Stimulated activated naive CD8-positive, alpha-beta T cell treated with anti-CD3 and anti-CD28 coated beads, Interleukin-15, Interleukin-2, amounts not matched to agents 100 ng/mL and 50 ng/mL, for 24 hours (primary cell): ENCODE data around the gene ALOX15B.

ENCODE experiments used
- H3K27ac Mint-ChIP-seq: one replicate; pipeline ENCODE4 v1.8.0; 2021; ENCODE audit warnings: mild to moderate bottlenecking, mixed read lengths
- H3K27me3 Mint-ChIP-seq: one replicate; pipeline ENCODE4 v1.8.0; 2021; ENCODE audit warnings: mixed read lengths
- H3K36me3 Mint-ChIP-seq: one replicate; pipeline ENCODE4 v1.8.0; 2021; ENCODE audit warnings: low read depth, mixed read lengths
- H3K4me1 Mint-ChIP-seq: one replicate; pipeline ENCODE4 v1.8.0; 2021; ENCODE audit warnings: low read depth, mixed read lengths
- H3K4me3 Mint-ChIP-seq: one replicate; pipeline ENCODE4 v1.8.0; 2021; ENCODE audit warnings: mild to moderate bottlenecking, mixed read lengths
- H3K9me3 Mint-ChIP-seq: one replicate; pipeline ENCODE4 v1.8.0; 2021; ENCODE audit warnings: mixed read lengths

ALOX15B gene, protein sequence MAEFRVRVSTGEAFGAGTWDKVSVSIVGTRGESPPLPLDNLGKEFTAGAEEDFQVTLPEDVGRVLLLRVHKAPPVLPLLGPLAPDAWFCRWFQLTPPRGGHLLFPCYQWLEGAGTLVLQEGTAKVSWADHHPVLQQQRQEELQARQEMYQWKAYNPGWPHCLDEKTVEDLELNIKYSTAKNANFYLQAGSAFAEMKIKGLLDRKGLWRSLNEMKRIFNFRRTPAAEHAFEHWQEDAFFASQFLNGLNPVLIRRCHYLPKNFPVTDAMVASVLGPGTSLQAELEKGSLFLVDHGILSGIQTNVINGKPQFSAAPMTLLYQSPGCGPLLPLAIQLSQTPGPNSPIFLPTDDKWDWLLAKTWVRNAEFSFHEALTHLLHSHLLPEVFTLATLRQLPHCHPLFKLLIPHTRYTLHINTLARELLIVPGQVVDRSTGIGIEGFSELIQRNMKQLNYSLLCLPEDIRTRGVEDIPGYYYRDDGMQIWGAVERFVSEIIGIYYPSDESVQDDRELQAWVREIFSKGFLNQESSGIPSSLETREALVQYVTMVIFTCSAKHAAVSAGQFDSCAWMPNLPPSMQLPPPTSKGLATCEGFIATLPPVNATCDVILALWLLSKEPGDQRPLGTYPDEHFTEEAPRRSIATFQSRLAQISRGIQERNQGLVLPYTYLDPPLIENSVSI

DNA sequence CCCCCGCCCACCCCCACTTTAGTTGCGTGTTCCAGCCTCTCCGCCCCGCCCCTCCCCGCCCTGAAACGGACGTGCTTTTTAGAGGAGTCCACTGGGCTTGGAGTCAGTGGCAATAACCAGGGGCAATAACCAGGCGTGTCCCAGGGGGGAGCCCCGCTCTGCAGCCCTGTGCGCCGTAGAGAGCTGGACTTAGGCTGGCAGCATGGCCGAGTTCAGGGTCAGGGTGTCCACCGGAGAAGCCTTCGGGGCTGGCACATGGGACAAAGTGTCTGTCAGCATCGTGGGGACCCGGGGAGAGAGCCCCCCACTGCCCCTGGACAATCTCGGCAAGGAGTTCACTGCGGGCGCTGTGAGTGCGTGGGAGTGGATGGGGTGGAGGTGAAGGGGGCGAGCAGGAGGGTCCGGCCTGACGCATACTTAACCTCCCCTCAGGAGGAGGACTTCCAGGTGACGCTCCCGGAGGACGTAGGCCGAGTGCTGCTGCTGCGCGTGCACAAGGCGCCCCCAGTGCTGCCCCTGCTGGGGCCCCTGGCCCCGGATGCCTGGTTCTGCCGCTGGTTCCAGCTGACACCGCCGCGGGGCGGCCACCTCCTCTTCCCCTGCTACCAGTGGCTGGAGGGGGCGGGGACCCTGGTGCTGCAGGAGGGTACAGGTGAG, at the start of gene ALOX15B:
ALOX15B (plus strand) TSS at position 106 of the 657 bp plus-strand sequence; CDS start at position 203, 97 bp downstream.
- H3K27me3 Mint-ChIP-seq = peaks cover 30% of the 10 kb centered on the region
- H3K27ac Mint-ChIP-seq = no peak within 1 kb of the TSS
- peaks cover 4% of the 10 kb centered on the region for H3K4me1 Mint-ChIP-seq
- H3K4me3 Mint-ChIP-seq = no peak within 1 kb of the TSS
- H3K9me3 Mint-ChIP-seq = no peaks in the 10 kb centered on the region
- H3K36me3 Mint-ChIP-seq = no peaks in the 10 kb centered on the region

DNA sequence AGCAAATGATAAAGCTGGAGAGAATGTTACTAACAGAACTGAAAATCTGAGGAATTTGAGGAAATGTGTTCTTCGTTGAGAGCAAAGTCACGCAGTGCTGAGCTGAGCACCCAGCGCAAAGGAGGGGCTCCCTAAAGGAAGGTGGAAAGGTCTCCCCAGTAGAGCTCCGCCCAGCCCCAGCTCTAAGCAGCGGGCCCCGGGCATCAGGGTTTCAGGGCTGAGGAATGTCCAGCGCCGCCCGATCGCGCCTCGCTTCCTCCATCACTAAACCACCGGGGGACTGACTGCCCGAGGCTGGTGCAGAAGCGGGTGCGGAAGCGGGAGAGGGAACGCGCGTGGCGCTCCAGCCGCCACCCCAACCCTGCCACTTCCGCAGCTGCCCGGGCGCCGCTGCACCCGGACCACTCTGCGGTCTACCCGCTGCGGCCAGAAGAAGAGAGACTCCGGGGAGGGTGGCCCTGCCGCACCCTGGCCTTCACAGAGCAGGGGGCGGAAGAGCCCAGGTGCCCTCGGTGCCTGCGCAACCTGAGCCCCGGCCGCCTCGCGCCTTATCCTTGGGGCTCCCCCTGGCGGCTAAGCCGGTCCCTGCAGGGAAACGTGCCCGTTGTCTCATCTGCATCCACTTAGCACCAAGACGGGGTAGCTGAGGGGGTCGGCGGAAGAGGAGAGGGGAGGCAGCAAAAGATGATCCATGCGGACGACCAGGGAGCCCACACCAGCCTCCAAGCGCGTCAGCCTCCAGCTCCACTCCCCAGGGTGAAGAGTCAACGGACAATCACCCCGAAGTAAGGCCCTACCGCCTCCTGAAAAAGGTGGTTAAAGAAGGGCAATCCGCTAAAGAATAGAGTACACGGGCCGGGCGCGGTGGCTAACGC, 48.8 kb upstream of the ALOX15B start:
- Mint-ChIP-seq H3K9me3 (no peaks in the 10 kb centered on the region), H3K36me3 (no peaks in the 10 kb centered on the region), H3K27ac (peak overlapping the region; percentile 85), H3K4me1 (peaks cover 20% of the 10 kb centered on the region), H3K4me3 (peak overlapping the region; percentile 73), H3K27me3 (no peaks in the 10 kb centered on the region)

DNA sequence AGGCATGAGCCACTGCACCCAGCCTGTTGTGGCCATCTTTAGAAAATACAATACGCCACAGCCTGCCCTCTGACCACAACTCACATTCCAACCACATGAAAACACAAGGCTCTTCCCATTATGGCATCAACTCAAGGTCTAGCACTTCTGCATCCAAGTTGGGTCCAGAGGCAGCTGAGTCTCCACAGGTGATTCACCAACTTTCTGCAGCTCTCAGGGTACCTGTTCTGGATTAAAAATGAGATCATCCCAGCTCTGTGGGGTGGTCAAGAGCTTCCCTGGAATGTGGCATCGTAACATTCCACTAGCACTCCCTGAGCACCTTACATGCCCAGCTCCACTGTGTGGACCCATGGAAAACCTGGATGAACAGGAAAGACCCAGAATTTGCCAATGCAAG, 46.3 kb upstream of the ALOX15B start:
- H3K27ac Mint-ChIP-seq = no peak overlapping the region
- H3K36me3 Mint-ChIP-seq = no peaks in the 10 kb centered on the region
- H3K27me3 Mint-ChIP-seq = no peaks in the 10 kb centered on the region
- H3K9me3 Mint-ChIP-seq = no peaks in the 10 kb centered on the region
- no peak overlapping the region for H3K4me3 Mint-ChIP-seq
- peaks cover 20% of the 10 kb centered on the region for H3K4me1 Mint-ChIP-seq

DNA sequence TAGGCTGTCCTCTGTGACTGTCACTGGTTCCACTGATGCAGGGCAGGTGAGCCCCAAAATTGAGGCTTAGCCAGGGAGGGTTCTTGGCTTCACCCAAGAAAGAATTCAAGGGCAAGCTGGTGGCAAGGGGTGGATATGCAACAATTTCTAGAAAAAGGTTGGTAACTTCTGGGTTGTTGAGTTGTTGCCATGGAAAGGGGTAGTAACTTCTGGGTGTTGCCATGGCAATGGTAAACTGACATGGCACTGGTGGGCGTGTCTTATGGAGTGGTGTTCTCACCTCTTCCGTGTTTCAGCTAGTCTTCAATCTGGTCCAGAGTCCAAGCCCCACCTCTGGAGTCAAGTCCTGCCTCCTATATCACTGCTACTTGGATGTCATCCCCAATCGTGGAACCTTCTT, 45.9 kb upstream of the ALOX15B start:
- H3K4me3 Mint-ChIP-seq = no peak overlapping the region
- H3K27me3 Mint-ChIP-seq = no peaks in the 10 kb centered on the region
- H3K27ac Mint-ChIP-seq = no peak overlapping the region
- no peaks in the 10 kb centered on the region for H3K36me3 Mint-ChIP-seq
- H3K9me3 Mint-ChIP-seq = no peaks in the 10 kb centered on the region
- peaks cover 20% of the 10 kb centered on the region for H3K4me1 Mint-ChIP-seq

DNA sequence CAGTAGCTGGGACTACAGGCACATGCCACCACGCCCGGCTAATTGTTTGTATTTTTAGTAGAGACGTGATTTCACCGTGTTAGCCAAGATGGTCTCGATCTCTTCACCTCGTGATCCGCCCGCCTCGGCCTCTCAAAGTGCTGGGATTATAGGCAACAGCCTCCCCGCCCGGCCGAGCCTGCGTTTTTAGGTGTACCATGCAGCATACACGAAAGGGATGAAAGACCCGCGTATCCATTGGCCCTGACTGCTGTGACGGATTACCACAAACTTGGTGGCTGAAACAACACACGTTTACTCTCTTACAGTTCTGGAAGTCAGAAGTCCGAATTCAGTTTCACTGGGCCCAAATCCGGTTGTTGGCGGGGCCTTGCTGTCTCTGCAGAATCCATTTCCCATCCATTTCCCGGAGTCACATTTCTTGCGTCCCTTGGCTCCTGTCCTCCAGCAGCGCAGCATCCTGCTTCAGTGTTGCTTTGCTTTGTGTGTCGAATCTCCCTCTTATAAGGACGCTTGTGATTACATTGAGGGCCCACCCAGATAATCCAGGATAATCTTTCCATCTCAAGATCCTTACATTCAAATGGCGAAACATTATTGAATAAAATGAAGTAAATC, 44.8 kb upstream of the ALOX15B start:
- Mint-ChIP-seq H3K9me3 (no peaks in the 10 kb centered on the region), H3K27me3 (peaks cover 5% of the 10 kb centered on the region), H3K4me1 (peaks cover 16% of the 10 kb centered on the region), H3K4me3 (no peak overlapping the region), H3K27ac (no peak overlapping the region), H3K36me3 (no peaks in the 10 kb centered on the region)

DNA sequence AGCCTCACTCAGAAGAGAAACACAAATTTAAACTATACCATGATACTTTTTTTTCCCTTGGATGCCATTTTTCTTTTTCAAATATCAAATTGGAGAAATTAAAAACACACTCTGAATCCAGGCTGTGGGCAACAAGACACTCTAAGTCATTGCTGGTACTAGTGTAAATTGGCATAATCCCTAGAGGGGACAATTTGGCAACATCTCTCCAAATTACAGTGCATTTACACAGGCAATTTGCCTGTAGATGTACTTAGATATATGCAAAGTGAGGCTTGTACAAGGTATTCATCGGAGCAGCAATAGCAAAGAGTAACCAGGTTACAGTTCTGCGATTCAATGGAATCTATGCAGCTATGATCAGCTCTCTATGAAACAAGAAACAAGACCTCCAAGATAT, 43.1 kb upstream of the ALOX15B start:
- Mint-ChIP-seq H3K4me1 (peaks cover 3% of the 10 kb centered on the region), H3K4me3 (no peak overlapping the region), H3K9me3 (no peaks in the 10 kb centered on the region), H3K27me3 (peaks cover 14% of the 10 kb centered on the region), H3K27ac (no peak overlapping the region), H3K36me3 (no peaks in the 10 kb centered on the region)

DNA sequence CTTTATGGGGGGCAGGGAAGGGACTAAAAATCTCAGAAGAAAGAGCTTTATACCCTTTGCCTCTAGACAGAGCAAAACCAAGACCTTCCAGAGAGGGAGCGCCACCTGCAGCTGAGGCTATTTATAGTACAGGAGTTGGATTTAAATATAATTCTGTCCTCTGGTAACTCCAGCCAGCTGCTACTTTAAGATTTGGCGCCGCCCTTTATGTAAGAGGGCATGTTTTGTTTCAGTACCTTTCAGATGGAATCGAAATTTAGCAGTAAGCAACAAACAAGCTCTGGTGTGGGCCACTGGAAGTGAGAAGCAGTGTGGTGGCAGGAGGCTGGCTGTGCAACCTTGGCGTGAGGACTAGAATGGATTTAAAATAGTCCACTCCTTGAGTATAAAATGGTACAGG, 41.7 kb upstream of the ALOX15B start:
- Mint-ChIP-seq H3K9me3 (no peaks in the 10 kb centered on the region), H3K36me3 (no peaks in the 10 kb centered on the region), H3K4me1 (peaks cover 5% of the 10 kb centered on the region), H3K27ac (no peak overlapping the region), H3K27me3 (peaks cover 25% of the 10 kb centered on the region), H3K4me3 (no peak overlapping the region)

DNA sequence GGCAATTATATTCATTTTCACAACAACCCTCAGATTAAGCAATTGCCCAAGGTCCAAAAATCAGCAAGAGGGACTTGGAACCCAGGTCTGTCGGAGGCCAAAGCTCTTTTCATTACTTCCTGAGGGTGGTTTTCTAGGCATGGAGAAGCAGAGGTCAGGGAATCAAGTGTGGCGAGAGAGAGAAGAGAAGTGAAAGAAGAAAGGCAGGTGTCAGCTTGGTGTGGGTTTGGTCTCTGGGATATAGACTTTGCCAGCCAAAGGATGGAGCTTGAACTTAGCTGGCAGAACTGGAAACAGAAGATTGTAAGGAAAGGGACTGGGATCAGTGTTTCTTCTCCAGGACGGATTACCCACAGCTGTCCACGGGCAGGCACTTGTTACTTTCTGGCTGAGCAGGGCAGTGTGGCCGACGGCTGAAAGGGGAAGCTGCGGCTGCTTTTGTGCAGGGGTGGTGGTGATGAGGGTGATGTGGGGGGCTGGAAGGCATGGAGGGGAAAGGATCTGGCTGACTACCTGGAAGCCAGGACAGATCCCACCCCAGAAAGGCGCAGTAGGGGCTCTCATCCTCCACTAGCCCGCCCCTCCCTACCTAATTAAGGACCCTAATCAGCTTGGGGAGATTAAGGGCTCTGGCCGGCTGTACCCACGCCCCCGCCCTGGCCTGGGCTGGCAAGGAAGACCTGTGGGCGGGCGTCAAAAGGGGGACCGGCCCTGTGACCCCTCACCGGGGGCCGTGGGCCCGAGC, 36.7 kb upstream of the ALOX15B start, which contains the start of gene GUCY2D:
GUCY2D (plus strand) TSS at position 640 of the 745 bp plus-strand sequence. CDS start 433 bp downstream, outside the sequence.
- Mint-ChIP-seq H3K27ac (no peak within 1 kb of the TSS), H3K4me3 (peak within 1 kb of the TSS; percentile 50), H3K27me3 (peaks cover 47% of the 10 kb centered on the region), H3K4me1 (peaks cover 7% of the 10 kb centered on the region), H3K36me3 (no peaks in the 10 kb centered on the region), H3K9me3 (no peaks in the 10 kb centered on the region)

DNA sequence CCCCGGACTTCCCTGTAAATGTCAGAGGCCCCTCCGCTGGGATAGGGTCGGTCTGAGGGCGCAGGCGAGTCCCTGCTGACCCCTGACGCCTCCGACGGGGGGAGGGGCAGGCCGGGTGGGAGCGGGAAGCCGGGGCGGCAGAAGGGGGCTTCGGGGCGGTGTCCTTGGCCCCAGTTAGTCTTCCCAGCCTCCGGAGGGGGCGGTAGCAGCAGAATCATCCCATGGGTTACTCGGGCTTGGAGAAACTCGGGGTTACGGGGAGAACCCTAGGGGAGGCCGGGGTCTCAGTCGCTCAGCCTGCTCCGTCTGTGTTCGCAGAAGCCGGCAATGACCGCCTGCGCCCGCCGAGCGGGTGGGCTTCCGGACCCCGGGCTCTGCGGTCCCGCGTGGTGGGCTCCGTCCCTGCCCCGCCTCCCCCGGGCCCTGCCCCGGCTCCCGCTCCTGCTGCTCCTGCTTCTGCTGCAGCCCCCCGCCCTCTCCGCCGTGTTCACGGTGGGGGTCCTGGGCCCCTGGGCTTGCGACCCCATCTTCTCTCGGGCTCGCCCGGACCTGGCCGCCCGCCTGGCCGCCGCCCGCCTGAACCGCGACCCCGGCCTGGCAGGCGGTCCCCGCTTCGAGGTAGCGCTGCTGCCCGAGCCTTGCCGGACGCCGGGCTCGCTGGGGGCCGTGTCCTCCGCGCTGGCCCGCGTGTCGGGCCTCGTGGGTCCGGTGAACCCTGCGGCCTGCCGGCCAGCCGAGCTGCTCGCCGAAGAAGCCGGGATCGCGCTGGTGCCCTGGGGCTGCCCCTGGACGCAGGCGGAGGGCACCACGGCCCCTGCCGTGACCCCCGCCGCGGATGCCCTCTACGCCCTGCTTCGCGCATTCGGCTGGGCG, 35.9 kb upstream of the ALOX15B start:
- H3K27ac Mint-ChIP-seq = no peak overlapping the region
- peaks cover 47% of the 10 kb centered on the region for H3K27me3 Mint-ChIP-seq

DNA sequence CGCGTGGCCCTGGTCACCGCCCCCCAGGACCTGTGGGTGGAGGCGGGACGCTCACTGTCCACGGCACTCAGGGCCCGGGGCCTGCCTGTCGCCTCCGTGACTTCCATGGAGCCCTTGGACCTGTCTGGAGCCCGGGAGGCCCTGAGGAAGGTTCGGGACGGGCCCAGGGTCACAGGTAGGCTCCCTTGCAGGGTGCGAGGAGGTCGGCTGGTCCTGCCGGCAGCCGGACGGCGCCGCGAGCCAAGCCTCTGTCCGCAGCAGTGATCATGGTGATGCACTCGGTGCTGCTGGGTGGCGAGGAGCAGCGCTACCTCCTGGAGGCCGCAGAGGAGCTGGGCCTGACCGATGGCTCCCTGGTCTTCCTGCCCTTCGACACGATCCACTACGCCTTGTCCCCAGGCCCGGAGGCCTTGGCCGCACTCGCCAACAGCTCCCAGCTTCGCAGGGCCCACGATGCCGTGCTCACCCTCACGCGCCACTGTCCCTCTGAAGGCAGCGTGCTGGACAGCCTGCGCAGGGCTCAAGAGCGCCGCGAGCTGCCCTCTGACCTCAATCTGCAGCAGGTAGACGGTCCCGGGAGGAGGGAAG, 35.2 kb upstream of the ALOX15B start:
- no peak overlapping the region for H3K27ac Mint-ChIP-seq
- peaks cover 45% of the 10 kb centered on the region for H3K27me3 Mint-ChIP-seq
- H3K36me3 Mint-ChIP-seq = no peaks in the 10 kb centered on the region
- H3K9me3 Mint-ChIP-seq = no peaks in the 10 kb centered on the region
- H3K4me1 Mint-ChIP-seq = peaks cover 7% of the 10 kb centered on the region
- no peak overlapping the region for H3K4me3 Mint-ChIP-seq

More for the DNA sequence above, 35.9 kb upstream of the ALOX15B start:
- Mint-ChIP-seq H3K4me1 (peaks cover 7% of the 10 kb centered on the region), H3K9me3 (no peaks in the 10 kb centered on the region), H3K4me3 (no peak overlapping the region), H3K36me3 (no peaks in the 10 kb centered on the region)

DNA sequence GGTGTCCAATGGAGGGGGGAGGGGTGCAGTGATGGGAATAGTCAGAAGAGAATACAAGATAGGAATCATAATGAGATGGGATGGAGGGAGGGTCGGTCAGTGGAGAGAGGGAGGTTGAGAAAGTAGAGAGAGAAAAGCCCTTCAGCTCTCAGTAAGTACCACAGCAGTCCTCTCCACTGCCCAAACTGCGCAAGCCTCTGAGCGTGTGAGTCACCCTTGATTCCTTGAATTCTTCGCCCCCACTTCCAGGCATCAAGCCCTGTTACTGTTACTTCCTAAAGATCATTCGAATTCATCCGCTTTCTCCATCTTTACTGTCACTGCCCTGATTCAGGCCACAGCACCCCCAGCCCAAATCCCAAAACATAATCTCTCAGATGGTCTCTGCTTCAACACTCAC, 34.0 kb upstream of the ALOX15B start:
- Mint-ChIP-seq H3K36me3 (no peaks in the 10 kb centered on the region), H3K4me3 (no peak overlapping the region), H3K9me3 (no peaks in the 10 kb centered on the region), H3K4me1 (peaks cover 7% of the 10 kb centered on the region), H3K27me3 (peaks cover 36% of the 10 kb centered on the region), H3K27ac (peak overlapping the region; percentile 7)

DNA sequence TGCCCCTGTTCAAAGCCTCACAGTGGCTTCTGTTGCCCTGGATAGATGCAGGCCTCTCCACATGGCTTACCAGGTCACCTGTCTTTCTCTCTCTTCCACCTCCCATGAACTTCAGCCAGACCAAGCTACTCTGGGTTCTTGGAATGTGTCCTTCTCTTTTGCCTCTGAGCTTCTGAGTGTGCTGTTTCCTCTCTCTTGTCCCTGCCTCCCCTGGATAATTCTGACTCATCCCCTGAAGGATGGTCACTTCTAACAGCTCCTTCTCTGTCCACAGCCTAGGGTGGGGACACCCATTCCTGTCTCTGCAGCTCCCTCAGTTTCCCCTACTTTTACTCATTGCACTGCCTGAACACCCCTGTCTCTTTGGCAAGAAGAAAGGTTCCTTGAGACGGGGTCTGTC, 33.5 kb upstream of the ALOX15B start:
- Mint-ChIP-seq H3K27ac (peak overlapping the region; percentile 7), H3K4me1 (peaks cover 7% of the 10 kb centered on the region), H3K4me3 (no peak overlapping the region), H3K9me3 (no peaks in the 10 kb centered on the region), H3K27me3 (peaks cover 34% of the 10 kb centered on the region), H3K36me3 (no peaks in the 10 kb centered on the region)
